ENCODE results near the gene SLC39A7. TPM values are rescaled to one million over a fixed set of nuclear protein-coding genes. Genes with fewer than 3 reads are reported as not detected.

The SLC39A7 gene
- total and polyA plus RNA-seq, 2 of the 13 experiments (the other 11 are each of a cell fraction or from before 2014, with no cell fraction given) = 142 to 229 TPM

GRCh38 chr6:33200219-33201146, at the start of gene SLC39A7, which contains the start of gene RXRB (continued):
- TF ChIP-seq PBX3 (CRISPR knock-in tag; IDR thresholded peaks at IDR 0.05; ENCODE audit: borderline replicate concordance) = no peak
- peak; percentile 79 for TF ChIP-seq RBM22 (optimal IDR thresholded peaks at IDR 0.05; ENCODE audit: low read length)
- TF ChIP-seq FOXJ3 (CRISPR knock-in tag; IDR thresholded peaks at IDR 0.05; ENCODE audit: borderline replicate concordance) = no peak
- peak; percentile 8; the same call in 1 of the 2 replicates for TF ChIP-seq RFX5 (IDR thresholded peaks at IDR 0.05; ENCODE audit: low read depth, low read length)
- peak; percentile 64 for TF ChIP-seq ZNF576 (CRISPR knock-in tag; IDR thresholded peaks at IDR 0.05)
- TF ChIP-seq ZNF101 (CRISPR knock-in tag; IDR thresholded peaks at IDR 0.05; ENCODE audit: borderline replicate concordance, low read depth) = 0 out of 2 replicates have a peak, but pooled peaks have one; percentile 67
- no peak; the same call in none of the 2 replicates for TF ChIP-seq NFYC (CRISPR knock-in tag; IDR thresholded peaks at IDR 0.05)
- peak; percentile 93 for TF ChIP-seq TAF1 (CRISPR knock-in tag; IDR thresholded peaks at IDR 0.05)
- 0 out of 2 replicates have a peak, but pooled peaks have one; percentile 79 for TF ChIP-seq ZNF256 (CRISPR knock-in tag; conservative IDR thresholded peaks at IDR 0.05)
- TF ChIP-seq KLF9 (CRISPR knock-in tag; IDR thresholded peaks at IDR 0.05; ENCODE audit: low read depth) = 0 out of 2 replicates have a peak, but pooled peaks have one; percentile 72
- TF ChIP-seq ZSCAN31 (CRISPR knock-in tag; IDR thresholded peaks at IDR 0.05; ENCODE audit: low read depth) = no peak; the same call in 1 of the 2 replicates
- no peak for TF ChIP-seq HOXA9 (CRISPR knock-in tag; IDR thresholded peaks at IDR 0.05; ENCODE audit: borderline replicate concordance)
- peak; percentile 93 for TF ChIP-seq ZSCAN29 (CRISPR knock-in tag; conservative IDR thresholded peaks at IDR 0.05)
- no peak for TF ChIP-seq MLLT10 (CRISPR knock-in tag; IDR thresholded peaks at IDR 0.05)
- peak; percentile 61; the same call in 1 of the 2 replicates for TF ChIP-seq ZNF589 (CRISPR knock-in tag; conservative IDR thresholded peaks at IDR 0.05)
- peak; percentile 94 for TF ChIP-seq DMAP1 (CRISPR knock-in tag; IDR thresholded peaks at IDR 0.05)
- peak; percentile 81 for TF ChIP-seq ZMYM4 (CRISPR knock-in tag; IDR thresholded peaks at IDR 0.05)
- TF ChIP-seq ZNF616 (CRISPR knock-in tag; IDR thresholded peaks at IDR 0.05; ENCODE audit: low read depth) = peak; percentile 35; the same call in 1 of the 2 replicates
- no peak for TF ChIP-seq ZNF484 (CRISPR knock-in tag; IDR thresholded peaks at IDR 0.05; ENCODE audit: borderline replicate concordance, low read depth)
- peak; percentile 43; the same call in 1 of the 2 replicates for TF ChIP-seq GPN1 (CRISPR knock-in tag; IDR thresholded peaks at IDR 0.05; ENCODE audit: borderline replicate concordance)
- TF ChIP-seq SRY (CRISPR knock-in tag; IDR thresholded peaks at IDR 0.05) = no peak
- TF ChIP-seq ZMAT3 (CRISPR knock-in tag; conservative IDR thresholded peaks at IDR 0.05) = no peak; the same call in none of the 2 replicates
- peak; percentile 76 for TF ChIP-seq FOXC1 (CRISPR knock-in tag; IDR thresholded peaks at IDR 0.05; ENCODE audit: borderline replicate concordance)
- no peak for TF ChIP-seq ZBTB1 (CRISPR knock-in tag; IDR thresholded peaks at IDR 0.05; ENCODE audit: borderline replicate concordance)
- peak; percentile 83 for TF ChIP-seq SALL1 (CRISPR knock-in tag; IDR thresholded peaks at IDR 0.05)
- peak; percentile 91 for TF ChIP-seq HNRNPK (IDR thresholded peaks at IDR 0.05; ENCODE audit: low read depth, low read length, poor library complexity, severe bottlenecking)
